Stimulated activated CD4-positive, alpha-beta T cell treated with anti-CD3 and anti-CD28 coated beads, TNF-alpha, amount 100 ng/mL, for 24 hours (primary cell): ENCODE data around the gene CCT6A.
"Not testable (repeated sequence)": the region's sequence is repeated elsewhere in the genome, so short reads cannot be mapped to it uniquely, and the experiment has no call there.

Experiments used
- DNase-seq, 3 experiments: peaks; one replicate each; pipeline ENCODE4 v3.0.0-alpha.2; 2020; ENCODE audit warnings: low read depth in 3 of 3

The CCT6A gene

GRCh38 chr7:56098187-56099008, 46.8 kb downstream of the CCT6A start:
- DNase-seq = not testable (repeated sequence)

DNA sequence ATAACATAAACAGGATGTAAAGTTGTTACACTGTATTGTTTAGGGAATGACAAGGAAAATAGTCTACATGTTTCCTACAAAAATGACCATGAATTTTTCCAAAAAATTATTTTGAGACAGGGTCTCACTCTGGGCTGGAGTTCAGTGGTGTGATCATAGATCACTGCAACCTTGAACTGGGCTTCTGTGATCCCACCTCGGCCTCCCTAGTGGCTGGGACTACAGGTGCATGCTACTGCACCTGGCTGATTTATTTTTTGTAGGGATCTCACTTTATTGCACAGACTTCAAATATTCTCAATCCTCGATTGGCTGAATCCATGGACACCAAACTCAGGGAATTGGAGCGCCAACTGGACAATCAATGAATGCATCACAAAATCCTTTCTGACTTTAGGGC, 48.1 kb downstream of the CCT6A start:
- no peak for DNase-seq

GRCh38 chr7:56104138-56104537, 52.6 kb downstream of the CCT6A start:
- not testable (repeated sequence) for DNase-seq

DNA sequence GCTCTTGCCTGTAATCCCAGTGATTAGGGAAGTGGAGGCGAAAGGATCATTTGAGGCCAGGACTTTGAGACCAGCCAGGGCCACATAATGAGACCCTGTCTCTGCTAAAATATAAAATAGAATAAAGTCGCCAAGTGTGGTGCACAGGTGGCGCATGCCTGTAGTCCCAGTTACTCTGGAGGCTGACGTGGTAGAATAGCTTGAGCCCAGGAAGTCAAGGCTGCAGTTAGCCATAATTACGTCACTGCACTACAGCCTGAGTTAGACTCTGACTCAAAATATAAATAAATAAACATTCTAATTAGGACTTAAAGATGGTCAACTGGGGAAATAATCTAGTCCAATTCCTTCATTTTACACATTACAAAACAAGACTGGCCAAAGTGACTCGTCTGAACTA, 53.9 kb downstream of the CCT6A start:
- no peak for DNase-seq

DNA sequence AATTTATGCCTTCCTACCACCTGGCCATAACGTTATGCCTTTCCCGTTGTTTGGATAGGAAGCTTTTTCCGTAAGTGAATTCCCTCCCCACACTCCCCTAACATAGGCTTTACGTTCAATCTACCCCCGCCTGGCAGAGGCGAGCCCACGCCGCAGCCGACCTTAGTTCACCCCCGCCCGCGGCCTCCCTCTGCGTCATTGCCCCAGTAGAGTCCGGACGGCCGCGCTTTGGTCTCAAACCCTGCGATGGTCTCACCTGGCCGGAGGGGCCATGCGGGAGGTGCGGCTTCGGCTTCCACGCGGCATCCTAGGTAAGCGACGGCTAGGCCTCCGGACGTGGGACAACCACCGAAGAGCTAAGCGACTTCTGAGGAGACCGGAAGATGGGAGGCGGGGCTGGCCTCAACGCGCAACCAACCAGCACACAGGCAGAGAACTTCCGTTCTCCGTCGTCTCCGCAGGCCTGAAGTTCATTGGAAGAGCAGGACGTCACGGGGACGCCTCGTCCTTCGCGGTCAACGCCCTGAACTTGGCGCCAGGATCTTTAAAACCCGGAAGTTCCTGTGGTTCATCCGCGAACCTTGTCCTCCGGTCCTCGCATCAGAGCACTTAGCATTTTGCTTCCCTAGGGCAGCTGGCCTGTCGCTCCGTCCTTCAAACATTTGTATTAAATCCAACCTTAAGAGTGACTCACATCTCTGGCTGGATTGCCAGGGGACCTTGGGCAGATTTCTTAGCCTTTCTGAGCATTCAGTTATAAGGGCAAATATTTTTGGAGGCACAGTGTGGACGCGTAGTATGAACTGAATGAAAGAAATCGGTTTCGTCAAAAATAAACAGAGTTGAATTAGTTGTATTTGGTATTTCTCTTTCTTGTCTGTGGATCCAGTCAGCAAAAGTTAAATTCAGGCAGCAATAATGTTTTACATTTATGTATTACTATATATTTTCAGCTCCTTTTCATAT, 54.8 kb downstream of the CCT6A start, which contains the start of gene CHCHD2:
Gene CHCHD2, minus strand, starts transcription at position 369 of the 966 bp plus-strand sequence. Its CDS starts 63 bp downstream, at position 306.
- peak; percentile 86 to 91 (median 88) for DNase-seq

DNA sequence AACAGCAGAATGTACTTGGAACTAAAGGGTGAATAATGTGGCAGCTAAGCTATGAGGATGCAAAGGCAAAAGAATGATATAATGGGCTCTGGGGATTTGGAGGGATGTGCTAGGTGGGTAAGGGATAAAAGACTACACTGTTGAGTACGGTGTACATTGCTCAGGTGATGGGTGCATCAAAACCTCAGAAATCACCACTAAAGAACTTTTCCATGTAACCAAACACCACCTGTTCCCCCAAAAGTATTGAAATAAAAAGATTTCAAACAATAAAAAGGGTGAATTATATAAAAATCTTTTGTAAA, 56.3 kb downstream of the CCT6A start:
- no peak for DNase-seq

DNA sequence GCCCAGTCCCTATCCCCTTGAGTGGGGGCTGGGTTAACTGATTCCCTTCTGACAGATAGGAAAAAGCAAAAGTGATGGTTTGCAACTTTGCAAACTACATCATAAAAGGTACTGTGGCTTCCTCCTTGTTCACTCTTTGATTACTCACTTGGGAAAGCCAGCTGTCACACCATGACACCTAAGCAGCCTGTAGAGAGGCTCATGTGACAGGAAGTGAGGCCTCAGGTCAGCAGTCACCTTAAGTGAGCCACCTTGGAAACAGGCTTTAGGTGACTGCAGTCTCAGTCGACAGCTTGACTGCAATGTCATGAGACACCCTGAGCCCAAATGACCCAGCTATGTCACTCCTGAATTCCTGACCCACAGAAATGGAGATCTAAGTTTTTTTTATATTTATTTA, 59.0 kb downstream of the CCT6A start:
- no peak for DNase-seq

GRCh38 chr7:56112244-56112643, 60.7 kb downstream of the CCT6A start:
- DNase-seq = not testable (repeated sequence)
